GM21381 (cell line): ENCODE measurements around the gene TSHZ1.
"Not testable (repeated sequence)": the region's sequence is repeated elsewhere in the genome, so short reads cannot be mapped to it uniquely, and the experiment has no call there.

Experiments used
- ATAC-seq: cut with Tn5 transposase; IDR thresholded peaks from one replicate; pipeline ENCODE4 v1.9.1; 2021; ENCODE audit warnings: mild to moderate bottlenecking, moderate library complexity; ENCODE audit not compliant: unreplicated experiment

TSHZ1 gene

DNA sequence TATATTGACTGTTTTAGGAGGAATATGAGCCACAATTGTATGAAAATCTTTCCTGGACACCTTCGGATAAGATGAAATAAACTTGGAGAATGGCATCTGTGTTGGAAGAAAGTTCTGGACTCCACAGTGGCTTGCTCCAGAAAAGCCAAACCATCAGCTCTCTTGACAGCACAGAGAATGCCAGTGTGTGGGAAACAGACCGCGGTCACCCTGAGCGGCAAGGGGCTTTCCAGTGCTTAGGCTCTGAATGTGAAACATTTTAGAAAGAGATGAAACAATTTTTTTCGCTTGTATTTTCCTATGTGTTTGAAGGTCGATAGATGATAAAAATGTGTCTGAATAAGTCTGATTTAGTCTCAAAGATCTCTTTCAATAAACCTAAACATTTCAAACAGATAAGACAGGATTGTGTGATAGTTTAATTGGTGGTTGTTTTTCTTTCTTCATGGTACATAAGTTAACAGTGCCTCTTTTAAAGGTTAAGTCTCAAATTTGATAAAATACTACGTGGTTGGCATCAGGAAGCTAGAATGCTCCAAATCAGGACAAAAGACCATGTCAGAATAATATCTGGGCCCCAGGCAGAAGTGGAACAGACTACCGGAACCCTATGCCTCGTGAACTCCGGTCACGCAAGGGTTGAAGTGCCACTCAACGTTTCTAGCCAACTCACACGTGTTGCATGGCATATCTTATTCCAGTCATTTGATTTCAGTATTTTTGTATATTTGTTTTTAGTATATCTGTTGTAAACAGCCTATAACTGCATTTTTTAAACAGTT lies 30.6 kb upstream of the TSHZ1 start:
- ATAC-seq: no peak

- ATAC-seq: no peak
These were observed 27.1 kb upstream of the TSHZ1 start for GRCh38 chr18:75183524-75183923.

DNA sequence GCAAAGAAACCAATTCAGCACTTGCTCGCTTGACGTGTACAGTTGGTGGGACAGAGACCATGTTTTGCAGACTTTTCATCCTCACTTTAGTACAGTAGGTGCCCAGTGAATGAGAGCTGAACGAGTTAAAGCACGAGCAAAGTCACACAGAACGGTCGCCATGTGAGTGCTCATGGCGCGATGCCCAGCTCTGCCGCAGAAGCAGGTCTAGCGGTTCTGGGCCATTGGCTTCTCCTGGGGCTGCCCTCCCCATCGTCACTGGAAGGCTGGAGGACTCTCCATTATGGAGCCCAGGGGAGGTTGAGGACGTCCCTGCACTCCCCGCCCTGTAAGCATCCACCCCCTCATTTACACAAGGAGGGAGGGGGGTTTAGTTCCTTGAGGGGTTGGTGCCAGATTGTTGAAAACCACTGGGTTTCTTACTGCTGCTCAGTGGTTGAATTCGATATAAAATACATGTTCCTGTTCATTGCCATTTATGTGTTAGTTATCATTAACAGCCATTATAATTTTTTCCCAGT lies 26.6 kb upstream of the TSHZ1 start:
- no peak for ATAC-seq

DNA sequence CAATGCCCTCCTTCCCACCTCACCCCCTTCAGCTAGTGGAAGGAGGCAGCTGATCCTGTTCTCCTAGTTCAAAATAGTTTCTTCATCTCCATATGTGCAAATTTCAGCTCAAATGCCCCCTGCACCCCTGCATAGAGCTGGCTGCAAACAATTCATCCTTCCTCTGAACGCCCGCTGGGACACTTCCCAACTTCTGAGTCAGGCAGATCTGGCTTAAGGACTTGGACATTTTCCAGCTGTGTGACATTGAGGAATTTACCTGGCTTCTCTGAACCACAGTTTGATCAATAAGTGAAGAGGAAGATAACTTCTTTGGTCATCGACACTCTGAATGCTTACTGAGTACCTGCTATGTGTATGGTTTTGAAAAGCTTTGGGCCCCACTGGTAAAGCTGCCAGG lies 25.1 kb upstream of the TSHZ1 start:
- no peak for ATAC-seq

DNA sequence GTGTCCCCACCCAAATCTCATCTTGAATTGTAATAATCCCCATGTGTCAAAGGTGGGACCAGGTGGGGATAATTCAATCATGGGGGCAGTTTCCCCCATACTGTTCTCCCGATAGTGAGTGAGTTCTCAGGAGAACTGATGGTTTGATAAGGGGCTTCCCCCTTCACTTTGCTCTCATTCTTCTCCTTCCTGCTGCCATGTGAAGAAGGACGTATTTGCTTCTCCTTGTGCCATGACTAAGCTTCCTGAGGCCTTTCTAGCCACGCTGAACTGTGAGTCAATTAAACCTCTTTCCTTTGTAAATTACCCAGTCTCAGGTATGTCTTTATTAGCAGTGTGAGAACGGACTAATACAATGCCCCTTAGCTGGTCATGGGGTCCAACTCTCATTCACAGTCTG lies 22.9 kb upstream of the TSHZ1 start:
- ATAC-seq: not testable (repeated sequence)

DNA sequence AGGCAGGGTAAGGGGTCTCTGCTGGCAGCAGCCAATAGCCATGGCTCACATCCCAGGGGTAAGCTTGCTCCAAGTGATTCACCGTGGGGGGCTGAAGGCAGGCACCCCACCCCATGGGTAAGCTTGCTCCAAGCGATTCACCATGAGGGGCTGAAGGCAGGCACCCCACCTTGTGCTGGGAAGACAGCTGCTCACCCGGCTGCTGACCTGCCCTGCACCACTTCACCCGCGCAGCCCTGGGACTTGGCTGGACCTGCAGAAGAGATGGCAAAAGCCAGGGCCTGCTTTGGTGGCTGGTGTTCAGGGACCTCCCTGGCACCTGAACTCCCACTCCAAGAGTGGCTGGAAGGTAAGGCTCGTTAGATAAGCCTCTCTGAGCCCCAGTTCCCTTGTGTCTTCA lies 20.9 kb upstream of the TSHZ1 start:
- no peak for ATAC-seq

GRCh38 chr18:75192899-75193298 lies 17.7 kb upstream of the TSHZ1 start:
- no peak for ATAC-seq

- ATAC-seq: no peak
These were observed 12.6 kb upstream of the TSHZ1 start for GRCh38 chr18:75198036-75198435.

- ATAC-seq: no peak
These were observed 11.3 kb upstream of the TSHZ1 start for GRCh38 chr18:75199327-75199726.

DNA sequence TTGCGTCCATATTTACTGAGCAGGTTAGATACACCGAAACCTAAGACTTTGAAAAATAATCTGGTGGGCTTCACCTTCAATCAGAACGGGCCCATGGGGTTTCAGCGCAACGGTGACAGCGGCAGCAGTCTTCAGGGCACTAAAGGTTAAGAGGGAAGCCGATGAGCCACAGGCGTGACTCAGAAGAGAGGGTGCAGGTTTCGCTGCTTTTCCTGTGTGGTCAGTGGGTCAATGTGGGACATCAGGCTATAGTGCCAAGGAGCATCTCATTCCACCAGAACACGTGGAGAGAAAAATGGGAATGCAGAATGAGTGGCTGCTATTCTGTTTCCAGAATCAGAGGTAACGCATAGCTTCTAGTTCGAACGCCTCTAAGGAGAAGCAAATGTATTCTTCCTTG lies 10.5 kb upstream of the TSHZ1 start:
- ATAC-seq: no peak

GRCh38 chr18:75200605-75201280 lies 9.9 kb upstream of the TSHZ1 start:
- no peak for ATAC-seq

GRCh38 chr18:75201282-75202270 lies 9.0 kb upstream of the TSHZ1 start:
- no peak for ATAC-seq

DNA sequence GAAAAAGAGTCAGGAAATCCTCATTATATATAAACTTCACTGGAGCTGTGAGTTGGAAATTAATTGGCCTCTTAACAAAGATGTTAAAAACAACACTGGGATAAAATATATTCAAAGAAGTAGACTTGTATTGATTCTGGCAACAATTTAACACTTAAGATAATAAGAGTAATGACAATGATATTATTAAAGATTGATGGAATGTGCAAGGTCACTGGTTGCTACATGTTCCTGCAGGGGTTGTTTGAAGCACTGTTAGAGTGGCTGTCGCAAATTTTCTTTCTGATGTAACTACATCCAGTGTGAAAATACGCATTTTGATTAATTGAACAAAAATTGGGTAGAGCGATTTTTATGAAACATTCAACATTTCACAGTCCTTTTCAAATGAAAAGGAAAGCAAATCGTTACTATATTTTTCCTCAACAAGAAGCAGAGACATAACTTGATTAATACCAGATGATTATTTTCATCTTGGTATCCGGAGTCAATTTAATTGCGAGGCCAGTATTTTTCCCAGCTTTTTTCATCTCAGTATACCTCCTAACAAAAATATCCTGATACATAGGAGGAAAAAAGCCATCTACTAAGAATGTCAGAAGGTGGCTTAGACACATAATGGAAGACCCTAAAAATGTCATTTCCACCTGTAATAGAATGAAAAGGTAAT lies 7.8 kb upstream of the TSHZ1 start:
- ATAC-seq: no peak

GRCh38 chr18:75203416-75204268 lies 7.0 kb upstream of the TSHZ1 start:
- ATAC-seq: no peak

DNA sequence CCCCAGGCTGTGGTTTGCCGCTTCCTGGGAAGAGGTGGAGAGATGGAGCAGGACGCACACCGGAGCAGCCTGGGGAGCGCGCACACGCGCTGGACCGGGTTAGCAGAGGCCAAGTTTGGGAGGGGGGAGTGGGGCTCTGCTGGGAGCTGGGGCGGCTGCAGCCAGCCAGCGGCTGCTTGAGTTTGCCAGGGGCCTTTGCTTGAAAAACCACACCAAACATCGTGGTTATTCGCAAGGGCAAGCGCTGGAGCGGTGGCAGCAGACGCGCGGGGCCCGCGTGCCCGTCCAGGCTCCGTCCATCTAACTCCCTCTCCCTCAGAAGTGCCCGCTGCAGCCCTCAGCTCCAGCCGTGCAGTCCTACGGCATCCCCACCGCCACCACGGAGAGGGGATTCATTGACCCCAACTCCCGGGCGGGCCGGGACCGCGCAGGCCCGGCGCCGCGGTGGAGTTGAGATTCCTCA lies 6.3 kb upstream of the TSHZ1 start:
- no peak for ATAC-seq

DNA sequence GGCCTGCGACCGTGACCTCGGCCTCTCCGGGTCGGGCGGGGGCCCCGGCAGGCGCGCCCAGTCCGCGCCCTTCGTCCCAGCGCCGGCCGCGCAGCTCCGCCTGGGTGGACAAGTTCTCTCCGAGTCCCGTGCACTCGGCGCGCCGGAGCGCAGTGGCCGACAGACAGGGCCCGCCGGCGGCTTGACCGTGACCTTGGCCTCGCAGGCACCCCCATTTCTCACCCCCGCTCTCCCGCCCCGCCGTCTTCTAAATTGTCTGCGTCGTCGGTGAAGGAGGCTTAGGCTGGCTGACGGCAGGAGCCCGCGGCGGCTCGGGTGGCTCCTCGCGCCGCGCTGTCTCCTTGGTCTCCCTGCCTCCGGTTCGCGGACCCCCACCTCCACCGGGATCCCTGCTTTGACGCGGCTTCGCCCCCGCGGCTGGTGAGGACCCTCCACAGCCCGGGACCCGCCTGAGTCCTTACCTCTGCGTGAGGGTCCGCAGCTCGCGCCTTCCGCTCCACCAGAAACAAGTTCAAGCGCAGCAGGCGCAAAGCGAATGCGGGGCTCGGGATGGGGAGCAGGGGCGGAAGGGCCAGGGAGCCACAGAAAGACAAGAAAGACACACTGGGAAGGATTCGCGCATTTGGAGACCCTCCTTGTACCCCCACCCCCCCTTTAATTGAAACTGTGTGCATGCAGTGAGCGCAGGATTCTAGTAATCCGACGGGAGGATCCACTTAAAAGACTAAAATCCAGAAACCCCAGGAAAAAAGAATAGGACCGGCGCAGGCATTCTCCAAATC lies 5.7 kb upstream of the TSHZ1 start:
- no peak for ATAC-seq

DNA sequence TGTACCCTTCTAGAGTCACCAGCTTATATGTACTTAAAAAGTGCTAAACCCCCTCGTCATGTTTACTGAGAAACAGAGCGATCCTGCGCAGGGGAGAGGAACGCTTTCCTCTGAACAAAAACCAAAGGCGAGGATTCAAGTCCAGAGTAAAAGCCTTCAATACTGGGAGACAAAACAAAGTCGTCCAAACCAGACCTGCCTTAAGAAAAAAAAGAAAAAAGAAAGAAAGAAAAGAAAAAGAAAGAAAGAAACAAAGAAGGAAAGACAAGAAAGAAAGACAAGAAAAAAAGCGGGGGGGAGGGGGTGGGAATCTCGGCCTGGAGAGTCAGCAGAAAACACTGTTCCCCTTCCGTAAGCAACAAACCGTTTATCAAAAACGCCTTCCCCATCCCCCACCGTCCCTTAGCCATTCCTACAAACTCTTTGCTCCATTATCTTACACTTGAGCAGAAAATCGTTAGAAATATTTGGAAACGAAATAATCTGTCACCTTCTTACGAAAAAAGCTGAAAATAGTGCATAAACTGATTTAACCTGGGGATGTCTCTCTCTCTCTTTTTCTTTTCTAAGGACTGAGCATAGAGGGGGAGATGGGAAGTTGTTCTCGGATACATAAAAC lies 5.0 kb upstream of the TSHZ1 start:
- ATAC-seq: no peak
